Activated effector memory CD4-positive, alpha-beta T cell treated with anti-CD3 and anti-CD28 coated beads, Interleukin-2, amount 50 U/mL, for 16 hours (primary cell): ENCODE measurements around the gene SETBP1.
"Not testable (repeated sequence)": the region's sequence is repeated elsewhere in the genome, so short reads cannot be mapped to it uniquely, and the experiment has no call there.

ENCODE experiments used
- DNase-seq: peaks from one replicate; pipeline ENCODE4 v3.0.0-alpha.2; 2020

Gene SETBP1

GRCh38 chr18:44795241-44795640 is 114.6 kb downstream of the SETBP1 start:
- DNase-seq, result no peak

GRCh38 chr18:44796429-44797428 is 116.0 kb downstream of the SETBP1 start:
- DNase-seq, result no peak

GRCh38 chr18:44798433-44799048 is 117.9 kb downstream of the SETBP1 start:
- DNase-seq, result no peak

- DNase-seq, result no peak
These were observed 118.8 kb downstream of the SETBP1 start for GRCh38 chr18:44799382-44799906.

GRCh38 chr18:44799907-44800421 is 119.3 kb downstream of the SETBP1 start:
- no peak for DNase-seq

- DNase-seq, result not testable (repeated sequence)
These were observed 120.1 kb downstream of the SETBP1 start for GRCh38 chr18:44800766-44801165.

- no peak for DNase-seq
These were observed 121.1 kb downstream of the SETBP1 start for GRCh38 chr18:44801781-44802180.

GRCh38 chr18:44802508-44802907 is 121.8 kb downstream of the SETBP1 start:
- DNase-seq, result no peak

- DNase-seq, result no peak
These were observed 122.4 kb downstream of the SETBP1 start for GRCh38 chr18:44803019-44803650.

- DNase-seq, result no peak
These were observed 123.3 kb downstream of the SETBP1 start for GRCh38 chr18:44804033-44804432.

GRCh38 chr18:44805176-44805575 is 124.5 kb downstream of the SETBP1 start:
- no peak for DNase-seq

GRCh38 chr18:44805643-44806042 is 125.0 kb downstream of the SETBP1 start:
- no peak for DNase-seq

GRCh38 chr18:44807766-44808165 is 127.1 kb downstream of the SETBP1 start:
- no peak for DNase-seq

- DNase-seq, result no peak
These were observed 131.0 kb downstream of the SETBP1 start for GRCh38 chr18:44811572-44812125.

GRCh38 chr18:44812426-44812825 is 131.7 kb downstream of the SETBP1 start:
- DNase-seq, result no peak

GRCh38 chr18:44813586-44813985 is 132.9 kb downstream of the SETBP1 start:
- no peak for DNase-seq

- no peak for DNase-seq
These were observed 134.4 kb downstream of the SETBP1 start for GRCh38 chr18:44815108-44815507.

GRCh38 chr18:44816050-44816449 is 135.4 kb downstream of the SETBP1 start:
- no peak for DNase-seq

- DNase-seq, result no peak
These were observed 135.8 kb downstream of the SETBP1 start for GRCh38 chr18:44816477-44816876.

GRCh38 chr18:44817831-44818473 is 137.3 kb downstream of the SETBP1 start:
- DNase-seq, result no peak

- no peak for DNase-seq
These were observed 138.1 kb downstream of the SETBP1 start for GRCh38 chr18:44818668-44819403.
